Cortex of kidney (tissue), 1 donor: ENCODE data around the gene RBPMS2.
"Not testable (repeated sequence)": the region's sequence is repeated elsewhere in the genome, so short reads cannot be mapped to it uniquely, and the experiment has no call there.

Source experiments
- DNase-seq: peaks from one replicate; lab custom pipeline; 2025; lab: John Stamatoyannopoulos, UW

The RBPMS2 gene

DNA sequence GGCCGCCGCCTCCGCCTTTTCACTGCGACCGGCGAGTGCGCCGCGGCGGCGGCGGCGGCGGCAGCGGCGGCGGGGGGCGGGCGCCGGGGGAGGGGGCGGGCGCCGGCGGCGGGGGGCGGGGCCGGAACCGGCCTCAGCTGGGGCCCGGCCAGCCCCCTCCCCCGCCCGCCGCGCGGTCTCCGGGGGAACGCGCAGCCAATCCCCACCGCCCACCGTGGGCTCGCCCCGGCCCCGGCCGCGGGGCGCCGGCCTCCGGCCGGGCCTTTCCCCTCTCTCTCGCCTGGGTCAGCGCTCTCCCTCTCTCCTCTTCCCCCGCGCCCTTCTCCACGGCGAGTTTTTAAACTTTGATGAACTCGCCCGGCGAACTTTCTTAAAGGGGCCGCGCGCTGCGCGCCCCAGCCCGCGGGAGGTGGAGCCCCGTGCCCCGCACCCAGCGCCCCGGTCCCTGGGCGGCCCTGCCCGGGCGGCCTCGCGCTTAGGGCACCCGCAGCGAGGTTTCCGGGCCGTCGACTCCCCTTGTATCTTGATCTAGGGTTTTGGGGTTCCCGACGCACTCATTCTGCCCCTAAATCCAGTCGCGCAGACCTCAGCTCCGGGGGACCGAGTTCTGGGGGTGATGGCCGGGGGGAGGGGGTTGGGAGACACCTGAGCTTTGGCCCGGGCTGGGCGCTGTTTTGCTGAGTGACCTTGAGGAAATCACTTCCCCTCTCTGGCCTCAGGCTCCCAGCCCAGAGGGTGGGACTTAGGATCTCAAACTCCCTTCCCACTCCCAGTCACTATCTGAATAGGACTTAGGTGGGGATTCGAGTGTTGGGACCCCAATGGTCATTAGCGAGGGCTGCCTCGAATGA is at the start of gene RBPMS2:
TSS of gene RBPMS2 (minus strand) at position 39 of the 851 bp plus-strand sequence. CDS start 270 bp downstream, outside the sequence.
- no peak for DNase-seq

DNA sequence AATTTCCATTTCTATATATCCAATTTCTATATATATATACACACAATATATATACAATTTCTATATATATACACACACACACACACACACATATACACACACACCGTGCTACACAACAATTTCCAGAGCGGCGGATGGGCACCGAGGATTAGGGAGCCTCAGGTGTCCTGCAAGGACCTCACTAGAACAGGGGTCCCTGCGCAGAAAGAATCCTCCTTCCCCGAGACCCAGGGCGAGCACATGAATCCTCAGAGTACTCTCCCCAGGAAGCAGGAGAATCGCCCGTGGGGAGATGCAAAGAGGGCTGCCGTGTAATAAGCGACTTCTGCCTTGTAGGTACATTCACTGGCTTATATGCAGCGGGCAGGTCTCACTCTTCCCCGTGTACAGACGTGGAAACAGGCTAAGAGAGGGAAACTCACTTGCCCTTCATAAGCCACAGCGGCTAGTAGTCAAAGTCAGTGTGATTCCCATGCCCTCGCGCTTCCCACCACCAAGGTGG is 49.6 kb upstream of the RBPMS2 start:
- DNase-seq, result no peak

DNA sequence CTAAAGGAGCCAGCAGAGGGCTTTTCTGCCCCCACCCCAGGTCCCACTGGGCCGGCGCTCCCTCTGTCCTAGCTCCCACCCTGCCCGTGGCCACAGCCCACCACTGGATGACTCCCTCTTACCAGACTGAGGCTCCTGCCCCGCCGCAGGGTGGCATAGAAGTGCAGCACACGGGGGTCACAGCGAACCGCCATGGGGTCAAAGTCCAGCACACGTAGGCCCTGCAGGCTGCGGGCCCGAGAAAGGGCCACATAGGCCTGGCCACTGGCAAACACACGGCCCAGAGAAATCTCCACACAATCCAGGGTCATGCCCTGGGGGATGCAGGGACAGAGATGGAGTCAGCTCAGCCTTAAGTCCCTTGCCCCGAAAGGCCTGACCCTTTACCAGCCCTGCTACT is 41.1 kb upstream of the RBPMS2 start:
- DNase-seq, result no peak

DNA sequence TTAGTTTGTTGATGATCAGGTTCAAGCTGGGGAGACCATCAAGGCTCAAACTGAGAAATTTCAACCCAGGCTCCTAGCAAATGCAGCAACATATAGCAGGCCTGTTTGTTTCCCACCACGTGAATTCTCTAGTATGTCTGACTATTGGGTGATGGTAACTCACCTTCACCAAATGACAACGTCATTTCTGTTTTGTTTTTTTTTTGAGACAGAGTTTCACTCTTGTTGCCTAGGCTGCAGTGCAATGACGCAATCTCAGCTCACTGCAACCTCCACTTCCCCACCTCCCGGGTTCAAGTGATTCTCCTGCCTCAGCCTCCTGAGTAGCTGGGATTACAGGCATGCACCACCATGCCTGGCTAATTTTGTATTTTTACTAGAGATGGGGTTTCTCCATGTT is 39.6 kb upstream of the RBPMS2 start:
- not testable (repeated sequence) for DNase-seq

DNA sequence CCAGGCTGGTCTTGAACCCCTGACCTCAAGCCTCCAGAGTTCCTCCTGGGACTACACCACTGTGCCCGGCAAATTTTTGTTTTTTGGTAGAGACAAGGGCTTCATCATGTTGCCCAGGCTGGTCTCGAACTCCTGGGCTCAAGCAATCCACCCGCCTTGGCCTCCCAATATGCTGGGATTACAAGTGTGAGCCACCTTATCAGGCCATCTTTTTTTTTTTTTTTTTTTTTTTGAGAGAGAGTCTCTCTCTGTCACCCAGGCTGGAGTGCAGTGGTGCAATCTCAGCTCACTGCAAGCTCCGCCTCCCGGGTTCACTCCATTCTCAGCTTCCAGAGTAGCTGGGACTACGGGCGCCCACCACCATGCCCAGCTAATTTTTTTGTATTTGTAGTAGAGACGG is 38.9 kb upstream of the RBPMS2 start:
- DNase-seq, result not testable (repeated sequence)

DNA sequence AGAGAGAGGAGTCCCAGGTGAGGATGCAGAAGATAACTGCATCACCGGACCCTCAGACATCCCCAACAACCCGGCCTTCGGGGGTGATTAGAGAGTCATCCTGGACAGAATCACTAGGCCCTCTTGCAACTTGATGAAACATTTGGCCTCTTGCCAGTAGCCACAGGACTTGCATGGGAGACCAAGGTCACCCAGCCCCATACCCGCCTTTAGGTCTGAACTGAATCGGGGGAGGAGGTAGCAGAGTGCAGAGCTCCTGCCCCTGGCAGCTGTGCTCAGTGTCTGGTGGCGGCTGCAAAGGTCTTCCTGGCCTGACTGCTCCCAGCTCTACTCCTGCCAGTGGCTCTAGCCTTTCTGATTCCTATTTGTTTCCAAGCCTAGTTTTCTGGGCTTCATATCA is 37.7 kb upstream of the RBPMS2 start:
- DNase-seq, result no peak

DNA sequence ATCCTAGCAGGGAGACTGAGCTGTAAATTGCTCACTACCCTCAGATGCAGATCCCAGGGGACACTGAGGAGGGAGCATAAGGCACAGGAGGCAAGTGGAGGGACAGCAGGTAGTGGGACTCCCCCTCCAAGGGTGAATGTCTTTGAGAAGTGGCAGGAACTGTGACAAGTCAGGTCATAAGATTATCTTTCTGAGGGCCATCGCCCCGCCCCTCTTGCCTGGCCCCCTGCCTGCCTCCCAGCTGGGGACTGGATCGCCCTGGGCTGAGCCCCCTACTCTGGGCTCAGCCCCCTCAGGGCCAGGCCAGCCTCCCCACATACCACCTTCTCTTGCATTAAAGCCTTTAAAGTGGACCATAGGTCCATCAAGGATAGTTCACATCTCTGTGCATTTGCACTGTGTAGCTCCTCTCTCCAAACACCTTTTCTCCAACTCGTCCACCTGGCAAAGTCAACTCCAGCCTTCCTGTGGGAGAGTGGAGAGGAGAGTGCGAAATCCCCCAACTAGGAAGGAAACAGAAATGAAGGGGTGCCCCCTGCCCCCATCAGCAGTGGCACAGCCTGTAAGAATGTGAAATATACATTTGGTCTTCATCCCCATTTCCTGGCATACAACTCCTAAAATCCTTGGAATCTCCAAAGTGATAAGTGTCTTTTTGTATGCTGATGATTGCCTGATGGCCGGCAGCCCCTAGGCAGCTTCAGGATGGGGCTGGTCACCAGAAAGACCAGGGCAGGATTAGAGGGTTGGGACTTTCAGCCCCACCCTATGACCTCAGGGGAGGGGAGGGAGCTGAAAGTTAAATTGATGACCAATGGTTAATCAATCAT is 35.3 kb upstream of the RBPMS2 start:
- no peak for DNase-seq

DNA sequence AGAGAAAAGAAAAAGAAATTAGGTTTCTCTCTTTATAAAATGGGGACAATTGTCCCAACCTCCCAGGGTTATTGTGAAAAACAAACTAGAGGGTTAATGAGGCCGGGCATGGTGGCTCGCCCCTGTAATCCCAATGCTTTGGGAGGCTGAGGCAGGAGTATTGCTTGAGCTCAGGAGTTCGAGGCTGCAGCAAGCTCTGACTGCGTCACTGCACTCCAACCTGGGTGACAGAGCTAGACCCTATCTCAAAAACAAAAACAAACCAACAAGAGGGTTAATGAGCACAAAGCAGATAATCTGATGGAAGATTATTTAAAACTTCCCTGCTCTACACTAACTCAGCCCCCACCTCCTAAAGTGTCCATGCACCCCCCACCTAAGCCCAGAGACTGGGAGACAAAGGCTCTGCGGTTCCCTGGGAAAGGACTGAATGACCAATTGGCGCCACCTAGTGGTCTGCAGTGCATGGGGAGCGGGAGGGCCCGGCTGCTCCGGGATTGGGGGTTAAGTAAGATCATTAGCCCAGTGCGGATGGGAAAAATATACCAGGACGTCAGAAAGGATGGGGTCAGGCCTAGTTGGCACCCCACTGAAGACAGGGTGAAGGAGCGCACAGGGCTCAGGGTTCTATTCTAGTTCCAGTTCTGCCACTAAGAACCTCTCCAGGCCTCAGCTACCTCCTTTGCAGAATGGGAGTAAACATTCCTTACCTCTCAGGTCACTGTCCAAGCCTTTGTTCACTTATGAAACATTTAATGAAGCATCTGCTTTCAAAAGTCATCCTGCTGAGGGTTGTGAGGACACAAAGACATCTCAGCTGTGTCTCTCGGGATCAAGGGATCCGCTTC is 34.5 kb upstream of the RBPMS2 start:
- no peak for DNase-seq

DNA sequence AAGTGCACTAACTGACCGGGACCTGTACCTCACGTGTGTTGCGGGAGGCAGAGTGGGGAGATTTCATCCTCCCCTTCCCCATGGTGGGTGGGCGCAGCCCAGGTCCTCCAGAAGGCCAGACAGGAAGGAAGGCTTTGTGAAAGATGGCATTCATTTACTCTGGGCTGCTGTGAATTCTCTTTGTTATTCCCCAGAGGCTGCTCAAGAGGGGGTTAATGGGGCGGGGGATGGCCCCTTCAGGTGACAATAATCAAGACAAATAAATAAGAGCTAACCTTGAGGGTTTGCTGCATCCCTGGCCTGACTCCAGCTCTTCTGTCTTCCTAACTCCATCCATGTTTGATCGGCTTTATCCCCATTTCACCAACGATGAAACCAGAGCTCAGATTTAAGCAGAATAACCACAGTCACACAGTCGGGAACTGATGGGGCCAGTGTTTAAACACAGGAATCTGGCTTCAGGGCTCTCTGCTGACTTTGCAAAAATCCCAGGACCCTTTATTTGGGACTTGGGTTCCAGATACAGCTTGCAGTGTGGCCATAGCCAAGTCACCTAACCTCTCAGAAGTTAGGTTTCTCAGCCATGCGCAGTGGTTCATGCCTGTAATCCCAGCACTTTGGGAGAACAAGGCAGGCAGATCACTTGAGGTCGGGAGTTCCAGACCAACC is 33.5 kb upstream of the RBPMS2 start:
- DNase-seq, result no peak

DNA sequence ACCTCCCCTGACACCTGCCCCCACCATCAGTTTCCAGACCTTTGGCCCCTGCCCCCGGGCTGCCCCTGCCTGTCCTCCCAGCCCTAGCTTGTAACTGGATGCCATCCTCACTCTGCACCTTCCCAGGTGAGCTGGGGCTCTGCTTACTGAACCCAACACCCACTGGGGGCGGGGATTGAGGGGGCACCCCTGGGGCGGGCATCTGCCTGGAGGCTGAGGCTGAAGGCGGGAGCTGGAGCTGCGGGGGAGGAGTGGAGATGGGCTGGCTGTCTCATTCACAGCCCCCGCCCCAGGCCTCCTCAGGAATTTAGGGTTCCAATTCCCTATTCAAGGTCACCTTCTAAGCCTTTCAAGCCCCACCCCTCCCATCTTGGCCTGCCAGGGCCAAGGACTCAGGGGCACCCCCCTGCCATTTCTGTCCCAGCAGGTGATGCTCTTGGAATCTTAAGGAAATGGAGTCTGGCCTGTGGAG is 32.4 kb upstream of the RBPMS2 start:
- no peak for DNase-seq

DNA sequence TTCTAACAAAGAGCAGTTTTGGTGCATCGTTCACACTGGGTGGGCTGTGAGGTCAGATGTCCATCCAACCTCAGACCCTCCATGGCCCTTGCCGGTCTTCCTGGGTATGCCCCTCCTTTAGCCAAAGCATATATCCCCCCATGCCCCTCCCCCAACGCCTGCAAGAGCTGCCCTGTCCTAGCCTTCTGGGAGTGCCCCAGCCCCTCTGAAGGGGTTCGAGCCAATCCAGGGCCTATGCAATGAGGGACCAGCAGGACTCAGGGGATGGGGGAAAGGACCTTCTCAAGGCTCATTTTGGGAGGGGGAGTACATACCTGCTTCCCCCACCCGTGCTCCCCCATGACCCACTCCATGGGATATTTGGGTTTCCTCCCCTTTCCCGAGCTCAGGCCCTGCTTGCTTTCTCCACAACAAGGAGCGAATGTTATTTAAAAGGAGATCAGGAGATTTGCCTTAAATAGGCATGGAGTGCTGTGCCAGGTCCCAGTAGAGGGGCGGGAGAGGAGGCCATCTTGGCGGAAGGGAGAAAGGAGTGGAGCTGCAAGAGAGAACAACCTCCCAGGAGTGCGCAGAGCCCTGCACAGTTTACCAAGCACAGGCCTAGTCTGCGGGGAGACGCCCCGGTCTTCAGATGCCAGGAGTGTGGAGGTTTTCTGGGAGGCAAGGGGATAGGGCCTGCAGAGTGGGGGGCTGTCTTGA is 31.8 kb upstream of the RBPMS2 start:
- no peak for DNase-seq

DNA sequence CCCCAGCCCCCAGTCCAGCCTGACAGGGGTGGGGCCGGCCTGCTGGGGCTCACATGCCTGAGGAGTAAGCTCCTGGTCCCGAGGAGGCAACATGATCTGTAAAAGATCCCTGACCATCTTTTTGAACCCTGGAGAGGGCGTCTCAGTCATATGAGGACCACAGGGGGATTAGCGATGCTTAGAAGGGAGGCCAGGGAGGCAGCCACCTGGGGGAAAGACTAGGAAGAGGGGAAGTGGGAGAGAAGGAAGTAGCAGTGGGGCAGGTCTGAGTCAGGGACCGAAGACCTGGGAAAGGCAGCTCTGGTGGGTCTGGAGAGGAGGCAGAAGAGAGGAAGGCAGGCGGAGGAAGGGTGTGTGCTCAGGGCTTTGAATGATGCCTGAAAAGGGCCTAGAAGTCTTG is 31.1 kb upstream of the RBPMS2 start:
- DNase-seq, result no peak

DNA sequence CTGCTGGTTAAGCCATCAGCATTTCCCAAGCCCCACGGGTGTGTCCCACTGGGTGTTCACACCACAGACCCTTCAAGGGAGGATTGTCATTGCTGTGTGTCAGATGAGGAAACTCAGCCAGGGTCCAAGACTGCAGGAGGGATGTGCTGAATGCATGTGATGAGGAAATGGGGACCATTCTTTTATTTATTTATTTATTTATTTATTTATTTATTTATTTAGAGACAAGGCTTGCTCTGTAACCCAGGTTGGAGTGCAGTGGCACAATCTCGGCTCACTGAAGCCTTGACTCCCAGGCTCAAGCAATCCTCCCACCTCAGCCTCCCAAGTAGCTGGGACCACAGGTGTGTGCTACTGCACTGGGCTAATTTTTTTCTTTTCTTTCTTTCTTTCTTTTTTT is 29.2 kb upstream of the RBPMS2 start:
- no peak for DNase-seq

DNA sequence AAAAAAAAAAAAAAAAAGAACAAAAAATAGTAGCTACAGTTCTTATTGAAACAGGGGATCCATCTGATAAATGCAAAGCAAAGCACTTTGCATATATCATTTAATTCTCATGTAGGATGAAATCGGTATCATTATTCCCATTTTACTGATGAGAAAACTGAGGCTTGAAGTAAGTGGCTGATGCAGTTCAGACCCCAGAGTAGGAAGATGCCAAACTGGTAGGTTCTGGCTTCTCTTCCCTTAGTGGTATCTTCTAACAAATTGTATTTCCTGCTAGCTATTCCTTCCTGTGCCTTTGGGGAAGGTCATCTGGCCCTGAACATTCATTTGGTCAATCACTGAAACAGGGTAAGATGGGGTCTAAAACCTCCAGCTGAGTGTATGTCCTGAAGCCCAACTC is 28.1 kb upstream of the RBPMS2 start:
- DNase-seq, result no peak

DNA sequence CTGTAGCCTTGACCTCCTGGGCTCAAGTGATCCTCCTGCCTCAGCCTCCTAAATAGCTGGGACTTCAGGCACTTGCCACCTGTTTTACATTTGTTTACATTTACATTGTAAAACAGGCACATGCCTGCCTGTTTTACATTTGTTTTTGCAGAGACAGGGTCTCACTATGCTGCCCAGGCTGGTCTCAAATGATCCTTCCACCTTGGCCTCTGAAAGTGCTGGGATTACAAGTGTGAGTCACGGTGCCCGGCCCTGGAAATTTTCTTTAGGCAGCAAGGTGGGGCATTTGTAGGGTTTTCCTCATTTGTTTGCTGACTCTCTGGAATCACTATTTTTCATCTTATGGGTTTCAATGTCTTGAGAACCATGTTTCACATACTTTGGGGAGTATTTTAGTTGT is 25.1 kb upstream of the RBPMS2 start:
- no peak for DNase-seq

DNA sequence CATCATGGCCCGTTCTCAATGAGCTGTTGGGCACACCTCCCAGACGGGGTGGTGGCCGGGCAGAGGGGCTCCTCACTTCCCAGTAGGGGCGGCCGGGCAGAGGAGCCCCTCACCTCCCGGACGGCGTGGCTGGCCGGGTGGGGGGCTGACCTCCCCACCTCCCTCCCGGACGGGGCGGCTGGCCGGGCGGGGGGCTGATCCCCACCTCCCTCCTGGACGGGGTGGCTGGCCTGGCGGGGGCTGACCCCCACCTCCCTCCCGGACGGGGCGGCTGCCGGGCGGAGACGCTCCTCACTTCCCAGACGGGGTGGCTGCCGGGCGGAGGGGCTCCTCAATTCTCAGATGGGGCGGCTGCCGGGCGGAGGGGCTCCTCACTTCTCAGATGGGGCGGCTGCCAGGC is 23.5 kb upstream of the RBPMS2 start:
- not testable (repeated sequence) for DNase-seq

DNA sequence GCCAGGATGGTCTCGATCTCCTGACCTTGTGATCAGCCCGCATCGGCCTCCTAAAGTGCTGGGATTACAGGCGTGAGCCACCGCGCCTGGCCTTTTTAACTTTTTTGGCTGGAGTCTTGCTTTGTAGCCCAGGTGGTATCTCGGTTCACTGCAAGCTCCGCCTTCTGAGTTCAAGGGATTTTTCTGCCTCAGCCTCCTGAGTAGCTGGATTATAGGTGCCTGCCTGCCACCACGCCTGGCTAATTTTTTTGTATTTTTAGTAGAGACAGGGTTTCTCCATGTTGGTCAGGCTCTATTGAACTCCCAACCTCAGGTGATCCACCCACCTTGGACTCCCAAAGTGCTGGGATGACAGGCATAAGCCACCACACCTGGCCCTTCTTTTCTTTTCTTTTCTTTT is 20.5 kb upstream of the RBPMS2 start:
- not testable (repeated sequence) for DNase-seq

DNA sequence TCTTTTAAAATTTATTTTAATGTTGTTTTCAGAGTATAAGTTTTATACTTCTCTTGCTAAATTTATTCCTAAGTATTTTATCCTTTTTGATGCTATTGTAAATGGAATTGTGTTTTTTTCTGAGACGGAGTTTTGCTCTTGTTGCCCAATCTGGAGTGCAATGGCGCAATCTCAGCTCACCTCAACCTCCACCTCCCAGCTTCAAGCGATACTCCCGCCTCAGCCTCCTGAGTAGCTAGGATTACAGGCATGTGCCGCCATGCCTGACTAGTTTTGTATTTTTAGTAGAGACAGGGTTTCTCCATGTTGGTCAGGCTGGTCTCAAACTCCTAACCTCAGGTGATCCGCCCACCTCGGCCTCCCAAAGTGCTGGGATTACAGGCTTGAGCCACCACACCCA is 19.9 kb upstream of the RBPMS2 start:
- DNase-seq, result not testable (repeated sequence)

DNA sequence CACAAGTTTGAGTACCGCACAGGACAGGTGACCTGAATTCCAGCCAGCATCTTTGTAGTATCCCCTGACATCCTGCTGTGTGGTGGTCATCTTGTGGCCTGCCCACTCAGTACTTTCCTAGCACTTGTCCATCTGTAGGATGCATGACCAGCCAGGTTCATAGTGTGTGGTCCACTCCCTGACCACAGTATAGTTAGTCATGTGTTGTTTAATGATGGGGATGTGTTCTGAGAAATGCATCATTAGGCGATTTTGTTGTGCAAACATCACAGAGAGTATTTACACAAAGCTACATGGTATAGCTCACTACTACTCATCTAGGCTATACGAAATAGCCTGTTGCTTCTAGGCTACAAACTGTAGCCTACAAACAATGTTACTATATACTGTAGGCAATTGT is 16.9 kb upstream of the RBPMS2 start:
- DNase-seq, result no peak

DNA sequence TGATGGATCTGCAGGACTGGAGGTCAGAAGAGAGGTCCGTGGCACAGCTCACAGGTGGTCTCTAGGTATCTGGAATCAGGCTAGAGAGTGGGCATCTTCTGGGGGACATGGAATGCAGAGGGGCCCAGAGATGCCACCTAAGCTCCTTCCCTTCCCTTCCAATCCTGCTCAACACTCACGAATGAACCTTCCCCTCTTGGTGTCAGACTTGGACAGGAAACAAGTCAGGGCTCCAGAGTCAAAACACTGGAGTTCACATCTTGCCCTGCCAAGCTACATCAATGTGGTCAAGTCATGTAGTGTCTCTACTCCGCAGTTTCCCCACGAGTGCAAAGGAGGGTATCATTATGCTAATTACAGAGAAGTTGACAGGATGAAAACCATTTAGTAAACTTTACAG is 16.0 kb upstream of the RBPMS2 start:
- no peak for DNase-seq

DNA sequence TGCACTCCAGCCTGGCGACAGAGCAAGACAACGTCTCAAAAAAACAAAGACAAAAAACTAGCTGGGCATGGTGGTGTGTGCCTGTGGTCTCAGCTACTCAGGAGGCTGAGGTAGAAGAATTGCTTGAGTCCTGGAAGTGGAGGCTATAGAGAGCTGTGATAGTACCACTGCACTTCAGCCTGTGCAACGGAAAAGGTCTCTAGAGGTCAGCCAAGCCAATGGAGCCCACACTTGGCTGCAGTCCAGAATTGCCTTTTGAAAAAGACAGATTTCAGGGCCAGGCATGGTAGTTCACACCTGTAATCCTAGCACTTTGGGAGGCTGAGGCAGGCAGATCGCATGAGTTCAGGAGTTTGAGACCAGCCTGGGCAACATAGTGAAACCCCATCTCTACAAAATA is 8.4 kb upstream of the RBPMS2 start:
- no peak for DNase-seq
